HG02840 (cell line): ENCODE data around the gene TULP4.
A peak's percentile ranks its signal among the peaks of the same experiment; 100 is the strongest.
"Not testable (repeated sequence)": the region's sequence is repeated elsewhere in the genome, so short reads cannot be mapped to it uniquely, and the experiment has no call there.

Experiments used
- ATAC-seq: cut with Tn5 transposase; IDR thresholded peaks from one replicate; pipeline ENCODE4 v1.9.1; 2021; ENCODE audit warnings: mild to moderate bottlenecking, moderate library complexity, moderate number of reproducible peaks; ENCODE audit not compliant: unreplicated experiment, low FRiP score

Gene TULP4

GRCh38 chr6:158322724-158323560 is 10.7 kb downstream of the TULP4 start:
- ATAC-seq: peak; percentile 74

- peak; percentile 39 for ATAC-seq
These were observed 11.3 kb downstream of the TULP4 start for GRCh38 chr6:158323561-158323958.

GRCh38 chr6:158324136-158324535 is 11.9 kb downstream of the TULP4 start:
- ATAC-seq: no peak

GRCh38 chr6:158327211-158327610 is 14.9 kb downstream of the TULP4 start:
- no peak for ATAC-seq

DNA sequence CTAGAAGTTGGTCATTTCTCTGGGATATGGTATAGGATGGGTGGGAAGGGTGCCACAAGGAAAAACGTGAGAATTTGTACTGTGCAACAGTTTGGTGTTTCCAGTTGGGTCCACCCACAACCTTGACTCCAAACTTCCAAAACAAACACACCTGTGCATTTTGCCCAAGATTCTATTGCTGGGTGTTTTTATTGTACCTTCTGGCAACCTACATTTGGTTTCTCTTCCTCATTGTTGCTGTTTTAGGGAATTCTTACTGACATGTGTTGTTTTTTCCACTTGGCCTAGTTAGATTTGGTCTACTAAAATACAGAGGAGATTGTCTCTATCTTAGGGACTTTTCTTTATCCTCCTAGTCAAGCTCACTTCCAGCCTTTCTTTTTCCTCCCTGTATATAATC is 16.7 kb downstream of the TULP4 start:
- ATAC-seq: no peak

DNA sequence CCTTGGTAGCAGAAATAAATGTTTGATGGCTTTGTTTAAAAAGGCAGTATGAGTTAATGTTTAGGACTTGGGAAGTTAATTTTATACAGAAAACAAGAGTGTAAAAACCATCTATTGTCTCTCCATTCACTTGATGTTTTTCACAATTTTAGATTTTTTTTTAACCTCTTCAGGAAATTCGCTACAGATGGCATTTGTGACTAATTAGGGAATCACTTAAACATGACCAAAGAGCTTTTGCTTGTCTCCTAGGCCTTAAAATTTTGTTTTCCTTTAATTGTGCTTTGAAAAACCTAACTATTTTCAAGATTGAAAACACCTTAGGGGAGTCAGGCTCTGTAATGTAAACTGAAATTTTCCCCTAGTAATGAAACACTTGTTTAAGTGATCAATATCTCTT is 17.3 kb downstream of the TULP4 start:
- no peak for ATAC-seq

- ATAC-seq: no peak
These were observed 17.8 kb downstream of the TULP4 start for GRCh38 chr6:158330016-158330415.

- ATAC-seq: no peak
These were observed 20.0 kb downstream of the TULP4 start for GRCh38 chr6:158332237-158332636.

DNA sequence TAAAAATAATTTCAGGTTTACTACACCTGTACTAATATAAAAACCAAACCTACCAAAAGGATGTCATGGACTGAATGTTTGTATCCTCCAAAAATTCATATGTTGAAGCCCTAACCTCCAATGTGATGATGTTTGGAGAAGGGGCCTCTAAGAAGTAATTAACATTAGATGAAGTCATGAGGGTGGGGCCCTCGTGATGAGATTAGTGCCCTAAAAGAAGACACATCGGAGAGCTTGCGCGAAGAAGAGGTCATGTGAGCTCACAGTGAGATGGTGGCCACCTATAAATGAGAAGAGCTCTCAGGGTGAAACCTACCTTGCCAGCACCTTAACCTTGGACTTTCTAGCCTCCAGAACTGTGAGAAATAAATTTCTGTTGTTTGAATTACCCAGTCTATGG is 20.8 kb downstream of the TULP4 start:
- ATAC-seq: no peak

DNA sequence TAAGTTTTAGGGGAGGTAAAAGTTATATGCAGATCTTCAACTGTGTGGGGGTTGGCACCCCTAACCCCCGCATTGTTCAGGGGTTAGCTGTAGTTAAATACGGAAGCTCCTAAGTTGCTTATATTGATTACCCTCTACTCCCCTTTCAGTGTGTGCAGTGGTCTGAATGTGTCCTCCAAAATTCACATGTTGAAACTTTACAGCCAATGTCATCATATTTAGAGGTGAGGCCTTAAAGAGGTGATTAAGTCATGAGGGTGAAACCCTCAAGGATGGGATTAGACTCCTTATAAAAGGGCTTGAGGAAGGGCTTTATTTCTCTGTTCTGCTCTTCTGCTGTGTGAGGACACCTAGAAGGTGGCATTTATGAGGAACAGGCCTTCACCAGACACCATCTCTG is 22.3 kb downstream of the TULP4 start:
- ATAC-seq: no peak

DNA sequence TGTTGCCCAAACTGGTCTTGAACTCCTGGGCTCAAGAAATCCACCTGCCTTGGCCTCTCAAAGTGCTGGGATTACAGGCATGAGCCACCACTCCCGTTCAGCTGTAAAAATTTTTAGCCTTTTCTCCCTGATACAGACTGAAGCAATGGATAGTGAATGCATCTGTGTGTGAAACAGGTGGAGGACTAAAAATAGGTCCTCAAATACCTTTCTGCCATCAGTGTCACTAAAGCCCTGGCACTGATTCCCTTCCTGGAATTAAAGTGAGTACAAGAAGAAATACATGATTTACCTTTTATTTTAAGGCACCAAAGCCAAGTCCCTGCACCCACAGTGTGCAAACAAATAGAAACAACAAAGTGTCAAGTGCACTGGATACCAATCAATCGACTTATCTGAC is 25.1 kb downstream of the TULP4 start:
- ATAC-seq: no peak

DNA sequence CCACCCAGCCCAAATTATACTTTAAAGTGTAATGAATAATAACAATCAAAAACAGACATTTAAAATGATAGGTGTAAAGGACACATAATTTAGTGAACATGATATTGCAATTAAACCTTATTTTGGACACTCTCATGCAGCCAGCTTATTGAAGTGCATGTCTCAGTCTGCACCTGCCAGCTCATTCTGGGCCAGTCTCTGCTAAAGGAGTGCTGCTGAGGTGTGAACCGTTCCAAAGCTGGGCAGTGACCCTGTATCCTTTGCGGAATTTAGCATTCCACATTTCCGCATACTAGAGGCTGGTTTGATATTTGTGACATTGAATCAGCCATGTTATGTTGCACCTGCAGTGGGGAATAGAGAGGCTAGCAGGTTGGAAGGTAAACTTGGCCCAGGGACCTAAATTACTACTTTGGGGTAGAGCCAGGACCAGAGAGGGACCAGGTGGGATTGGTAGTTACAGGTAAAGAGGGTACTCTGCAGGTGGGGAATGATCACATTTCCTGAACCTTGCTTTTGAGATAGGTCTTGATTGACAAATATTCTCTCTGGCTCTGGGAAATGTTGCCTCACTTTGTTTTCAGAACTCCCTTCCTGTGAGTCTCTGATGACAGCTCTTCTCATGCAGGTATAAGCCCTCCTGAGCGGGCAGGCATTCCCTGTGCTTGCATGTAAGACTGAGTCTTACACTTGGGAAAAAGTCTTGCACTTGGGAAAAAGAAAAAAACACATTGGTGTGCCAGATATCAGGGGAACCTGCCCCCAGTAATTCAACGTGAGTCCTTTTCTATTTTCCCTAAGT is 26.2 kb downstream of the TULP4 start:
- no peak for ATAC-seq

GRCh38 chr6:158339197-158339596 is 26.9 kb downstream of the TULP4 start:
- ATAC-seq: not testable (repeated sequence)

- ATAC-seq: no peak
These were observed 28.0 kb downstream of the TULP4 start for GRCh38 chr6:158340252-158340651.

DNA sequence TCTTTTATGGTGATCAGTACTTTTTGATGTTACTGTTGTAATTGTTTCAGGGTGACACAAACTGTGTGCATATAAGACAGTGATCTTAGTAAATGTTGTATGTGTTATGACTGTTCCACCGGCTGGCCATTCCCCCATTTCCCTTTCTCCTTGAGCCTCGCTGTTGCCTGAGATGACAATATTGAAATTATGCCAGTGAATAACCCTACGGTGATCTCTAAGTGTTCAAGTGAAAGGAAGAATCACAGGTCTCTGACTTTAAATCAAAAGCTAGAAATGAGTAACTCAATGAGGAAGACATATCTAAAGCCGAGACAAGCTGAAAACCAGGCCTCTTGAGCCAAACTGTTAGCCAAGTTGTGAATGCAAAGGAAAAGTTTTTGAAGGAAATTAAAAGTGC is 32.3 kb downstream of the TULP4 start:
- peak; percentile 80 for ATAC-seq

GRCh38 chr6:158345444-158345843 is 33.2 kb downstream of the TULP4 start:
- not testable (repeated sequence) for ATAC-seq

DNA sequence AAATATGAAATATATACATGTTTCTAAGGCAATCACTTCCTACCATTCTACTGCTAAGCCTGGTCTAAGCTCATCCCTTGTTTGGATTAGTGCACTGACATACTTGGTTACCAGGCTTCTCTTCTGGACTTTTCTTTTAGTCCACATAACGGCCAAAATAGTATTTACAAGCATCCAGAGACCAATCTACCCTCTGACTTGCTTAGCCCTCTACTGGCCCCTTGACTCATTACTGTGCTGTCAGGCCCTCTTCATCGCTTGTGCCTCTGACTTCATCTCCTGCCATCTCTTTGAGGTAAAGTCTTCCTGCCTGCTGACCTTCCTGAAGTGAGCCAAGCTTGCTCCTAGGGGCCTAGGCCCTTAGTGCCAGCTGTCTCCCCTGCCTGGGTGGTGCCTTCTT is 35.1 kb downstream of the TULP4 start:
- no peak for ATAC-seq

- ATAC-seq: not testable (repeated sequence)
These were observed 36.7 kb downstream of the TULP4 start for GRCh38 chr6:158348737-158349504.

DNA sequence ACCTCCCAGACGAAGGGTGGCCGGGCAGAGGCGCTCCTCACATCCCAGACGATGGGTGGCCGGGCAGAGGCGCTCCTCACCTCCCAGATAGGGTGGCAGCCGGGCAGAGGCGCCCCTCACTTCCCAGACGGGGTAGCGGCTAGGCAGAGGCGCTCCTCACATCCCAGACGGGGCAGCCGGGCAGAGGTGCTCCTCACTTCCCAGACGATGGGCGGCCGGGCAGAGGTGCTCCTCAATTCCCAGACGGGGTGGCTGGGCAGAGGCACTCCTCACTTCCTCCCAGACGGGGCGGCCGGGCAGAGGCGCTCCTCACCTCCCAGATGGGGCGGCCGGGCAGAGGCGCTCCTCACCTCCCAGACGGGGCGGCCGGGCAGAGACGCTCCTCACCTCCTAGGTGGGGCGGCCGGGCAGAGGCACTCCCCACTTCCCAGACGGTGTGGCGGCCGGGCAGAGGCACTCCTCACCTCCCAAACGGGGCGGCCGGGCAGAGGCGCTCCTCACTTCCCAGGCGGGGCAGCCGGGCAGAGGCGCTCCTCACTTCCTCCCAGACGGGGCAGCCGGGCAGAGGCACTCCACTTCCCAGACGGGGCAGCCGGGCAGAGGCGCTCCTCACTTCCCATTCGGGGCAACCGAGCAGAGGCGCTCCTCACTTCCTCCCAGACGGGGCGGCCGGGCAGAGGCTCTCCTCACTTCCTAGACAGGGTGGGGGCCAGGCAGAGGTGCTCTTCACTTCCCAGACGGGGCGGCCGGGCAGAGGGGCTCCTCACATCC is 37.4 kb downstream of the TULP4 start:
- ATAC-seq: not testable (repeated sequence)

GRCh38 chr6:158350731-158351130 is 38.5 kb downstream of the TULP4 start:
- ATAC-seq: not testable (repeated sequence)
